CD1c-positive myeloid dendritic cell (primary cell): Measurements from ENCODE around the gene ZNF280C.

Source experiments
- DNase-seq: peaks from one replicate; pipeline ENCODE4 v3.0.0-alpha.2; 2016; ENCODE audit errors: extremely low spot score

The ZNF280C gene

DNA sequence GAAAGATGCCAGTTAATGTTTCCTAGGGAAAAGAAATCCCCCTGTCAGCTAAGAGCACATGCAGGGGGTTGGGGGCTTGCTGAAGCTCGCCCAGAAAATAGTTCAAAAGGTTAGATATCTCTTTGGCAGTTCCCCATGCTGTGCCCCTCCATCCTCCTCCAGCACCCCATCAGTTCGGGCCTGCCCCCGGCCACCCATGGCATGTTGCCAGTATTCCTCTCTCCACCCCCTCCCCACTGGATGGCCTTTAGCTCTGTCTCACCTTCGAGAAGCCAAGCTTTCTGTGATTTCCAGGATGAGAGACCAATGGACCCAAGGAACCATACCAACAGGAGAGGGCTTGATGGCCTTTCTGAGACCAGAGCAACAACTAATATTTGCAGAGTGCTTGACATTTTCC, 91.8 kb downstream of the ZNF280C start:
- DNase-seq = no peak

DNA sequence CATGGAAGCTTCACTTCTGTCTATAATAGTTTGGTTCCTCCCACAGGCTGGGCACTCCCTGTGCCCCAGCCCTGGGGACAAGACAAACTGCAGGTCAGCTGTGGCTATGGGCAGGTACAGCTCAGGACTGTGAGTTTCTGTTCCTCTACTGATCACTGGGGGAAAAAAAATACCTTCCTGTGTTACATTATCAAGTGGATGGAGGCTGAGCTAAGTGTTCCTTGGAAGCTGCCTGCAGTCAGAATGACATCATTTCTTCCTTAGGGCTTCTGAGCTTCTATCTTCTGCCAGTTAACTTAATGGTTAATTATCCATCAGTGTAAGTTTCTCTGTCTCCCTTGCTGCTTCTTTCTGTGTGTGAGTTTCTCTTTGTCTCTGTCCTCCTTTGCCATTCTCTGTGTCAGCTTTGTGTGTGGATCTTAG, 92.3 kb downstream of the ZNF280C start:
- peak; percentile 63 for DNase-seq

DNA sequence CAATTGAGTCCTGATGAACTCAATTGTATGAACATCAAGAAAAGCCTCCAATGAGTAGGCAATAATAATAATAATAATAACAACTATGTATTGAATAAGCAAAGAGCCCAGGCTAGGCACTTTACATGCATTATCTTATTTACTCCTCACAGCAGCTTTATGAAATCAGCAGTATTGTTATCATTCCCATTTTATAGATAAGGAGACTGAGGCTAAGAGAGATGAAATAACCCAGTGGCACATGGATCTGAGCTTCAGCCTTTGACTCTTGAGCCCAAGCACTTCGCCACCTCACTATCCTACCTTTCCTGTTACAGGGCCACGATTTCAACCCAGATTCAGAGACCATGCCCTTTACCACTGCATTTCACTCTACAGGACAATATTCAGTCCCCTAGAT, 93.8 kb downstream of the ZNF280C start:
- DNase-seq = no peak

DNA sequence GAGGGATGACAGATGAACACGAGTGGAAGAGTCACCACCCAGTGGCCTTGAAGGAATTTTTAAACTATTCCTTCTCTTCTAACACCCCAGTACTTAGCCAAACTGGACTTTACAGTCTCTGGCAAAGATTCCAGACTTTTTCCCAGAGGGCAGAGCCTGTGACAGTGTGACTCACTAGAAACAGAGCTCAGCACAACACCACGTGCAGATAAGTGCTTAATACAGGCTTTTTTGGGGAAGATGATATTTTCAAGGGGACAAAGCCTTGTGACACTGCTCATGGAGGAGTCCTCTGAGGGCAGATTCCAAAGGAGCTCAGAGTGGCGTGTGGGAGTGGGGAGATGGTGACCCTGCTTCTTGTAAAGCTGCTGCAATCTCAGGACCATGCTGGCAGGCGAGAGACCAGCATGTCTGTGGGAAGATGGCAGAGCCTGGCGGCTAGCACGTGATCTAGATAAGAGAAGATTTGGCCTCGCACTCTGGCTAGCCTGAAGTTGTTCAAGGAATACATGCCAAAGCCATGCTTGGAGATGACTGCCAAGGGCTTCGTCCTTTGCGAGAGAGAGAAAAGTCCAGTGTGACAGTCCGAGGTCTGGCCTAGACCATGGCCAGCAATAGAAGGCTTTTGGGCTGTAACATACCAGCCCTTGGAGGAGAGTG, 94.5 kb downstream of the ZNF280C start:
- DNase-seq = peak; percentile 64

DNA sequence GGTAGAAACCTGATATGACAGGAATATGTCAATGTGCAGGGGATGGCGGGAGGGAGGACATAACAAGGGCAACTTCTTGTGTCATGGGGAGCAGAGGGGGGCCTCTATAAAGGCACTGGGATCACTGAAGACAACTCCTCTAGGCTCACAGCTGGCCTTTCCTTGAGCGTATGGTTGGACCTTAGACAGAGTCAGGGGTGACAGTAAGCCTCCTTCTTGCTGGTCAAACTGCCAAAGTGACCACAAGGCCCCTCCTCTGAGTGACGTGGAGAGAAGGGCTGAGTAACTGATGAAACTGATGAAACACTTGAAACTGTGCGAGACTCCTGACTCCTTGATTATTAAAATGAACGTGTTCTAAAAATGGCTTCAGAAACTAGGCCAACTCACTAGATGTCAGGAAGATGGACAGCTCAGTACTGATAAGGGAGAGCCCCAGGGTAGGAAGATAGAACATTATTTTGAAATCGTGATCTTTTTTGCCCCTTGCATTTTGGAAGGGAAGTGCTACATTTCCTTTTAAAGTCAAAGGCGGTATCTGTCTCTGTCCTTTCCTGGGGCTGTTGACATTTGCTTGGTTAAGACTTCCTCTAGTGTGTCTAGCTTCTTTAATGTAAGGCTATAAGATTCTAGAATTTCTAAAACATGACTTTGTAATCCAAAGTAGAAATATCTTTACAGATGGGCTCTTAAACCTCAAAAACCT, 95.4 kb downstream of the ZNF280C start:
- DNase-seq = peak; percentile 71

DNA sequence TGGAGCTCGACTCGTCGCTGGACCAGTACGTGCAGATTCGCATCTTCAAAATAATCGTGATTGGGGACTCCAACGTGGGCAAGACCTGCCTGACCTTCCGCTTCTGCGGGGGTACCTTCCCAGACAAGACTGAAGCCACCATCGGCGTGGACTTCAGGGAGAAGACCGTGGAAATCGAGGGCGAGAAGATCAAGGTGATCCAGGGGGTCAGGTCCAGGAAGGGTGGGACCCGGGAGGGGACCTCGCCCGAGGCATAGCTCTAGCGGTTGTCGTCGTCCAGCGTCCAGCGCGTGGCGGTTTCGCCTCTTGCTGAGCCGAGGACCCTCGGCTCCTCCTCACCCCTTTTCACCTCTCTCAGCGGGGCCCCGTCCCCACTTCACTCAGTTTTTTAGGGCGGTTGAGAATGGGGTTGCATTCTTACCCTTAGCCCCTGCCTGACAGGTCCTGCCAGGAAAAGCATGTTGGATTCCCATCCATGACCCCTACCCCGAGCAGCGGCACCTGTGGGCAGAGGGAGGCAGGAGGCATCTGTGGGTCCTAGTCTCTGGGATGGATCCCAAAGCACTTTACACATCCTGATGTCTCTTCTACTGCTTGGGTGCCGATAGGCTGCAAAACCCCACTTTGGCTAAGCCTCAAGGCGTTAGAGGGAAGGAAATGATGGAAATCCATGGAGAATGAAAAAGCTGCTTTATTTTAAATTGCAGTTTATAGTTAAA, 96.4 kb downstream of the ZNF280C start:
- DNase-seq = no peak

DNA sequence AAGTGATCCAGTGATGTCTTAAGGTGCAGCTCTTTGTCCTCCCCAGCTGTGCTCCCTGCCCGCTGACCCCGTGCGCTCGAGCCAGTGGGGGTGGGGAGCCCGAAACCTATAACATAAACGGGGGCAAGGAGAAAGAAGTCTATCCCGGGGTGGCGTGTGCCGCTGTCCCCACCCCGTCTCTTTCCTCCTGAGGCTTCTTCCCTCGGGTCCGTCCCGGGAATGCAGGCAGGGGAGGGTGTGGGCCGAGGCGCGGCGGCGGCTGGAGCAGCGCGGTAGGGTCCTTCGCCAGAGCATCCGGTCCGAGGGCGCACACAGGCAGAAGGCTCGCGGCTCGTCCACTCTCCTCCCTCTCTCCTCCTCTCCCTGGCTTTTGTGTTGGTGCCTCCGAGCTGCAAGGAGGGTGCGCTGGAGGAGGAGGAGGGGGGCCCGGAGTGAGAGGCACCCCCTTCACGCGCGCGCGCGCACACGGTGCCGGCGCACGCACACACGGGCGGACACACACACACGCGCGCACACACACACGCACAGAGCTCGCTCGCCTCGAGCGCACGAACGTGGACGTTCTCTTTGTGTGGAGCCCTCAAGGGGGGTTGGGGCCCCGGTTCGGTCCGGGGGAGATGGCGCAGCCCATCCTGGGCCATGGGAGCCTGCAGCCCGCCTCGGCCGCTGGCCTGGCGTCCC, 97.1 kb downstream of the ZNF280C start, which contains the start of gene RAB33A:
Gene RAB33A, plus strand, starts transcription at position 517 of the 681 bp plus-strand sequence. Its CDS starts 101 bp downstream, at position 618.
- DNase-seq = peak; percentile 35

DNA sequence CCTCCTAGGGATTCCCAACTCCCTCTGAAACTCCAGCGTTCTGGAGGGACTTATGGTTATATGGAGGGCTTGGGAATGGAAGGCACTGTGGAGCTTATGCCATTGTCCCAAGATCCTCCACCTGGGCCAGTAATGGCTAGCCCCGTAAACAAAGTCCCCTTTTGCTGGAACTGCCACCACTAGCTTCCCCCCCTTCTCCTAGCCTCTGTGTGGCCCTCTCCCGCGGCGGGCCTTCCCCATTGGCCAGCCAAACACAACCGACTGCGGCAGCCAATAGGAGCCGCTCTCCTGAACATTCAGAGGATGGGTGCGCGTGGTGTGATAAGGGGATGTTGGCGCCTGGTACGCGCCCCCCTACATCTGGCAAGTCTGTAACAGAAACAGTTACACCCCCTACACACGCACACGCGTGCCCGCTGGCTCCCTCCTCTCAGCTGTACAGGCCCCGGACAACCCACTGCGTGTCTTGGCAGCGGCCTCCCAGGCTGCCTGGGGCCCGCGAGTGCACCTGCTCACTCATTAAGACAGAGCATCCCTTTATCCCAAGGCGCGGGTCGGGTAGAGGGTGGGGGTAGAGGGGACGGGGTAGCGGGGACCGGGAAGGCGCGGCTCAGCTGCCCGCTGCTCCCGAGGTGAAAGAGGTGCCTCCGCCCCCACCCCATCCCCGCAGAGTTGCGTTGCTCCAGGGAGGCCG, 97.8 kb downstream of the ZNF280C start:
- peak; percentile 50 for DNase-seq

DNA sequence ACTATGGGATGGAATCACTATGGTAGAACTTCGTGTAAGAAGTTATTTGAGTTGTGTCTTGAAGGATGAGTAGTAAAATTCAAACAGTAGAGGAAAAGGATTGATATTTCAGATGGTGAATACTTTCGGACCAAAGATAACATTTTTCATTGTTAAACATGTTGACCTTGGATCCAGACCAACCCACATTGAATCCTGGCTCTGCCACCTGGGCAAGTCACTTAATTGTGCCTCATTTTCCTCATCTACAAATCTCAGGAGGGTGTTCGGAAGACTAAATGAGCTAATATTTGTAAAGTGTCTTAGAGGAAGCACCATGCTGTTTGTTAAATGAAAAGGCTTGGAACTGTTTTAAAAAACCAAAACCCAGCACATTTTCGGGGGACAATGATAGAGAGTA, 101.7 kb downstream of the ZNF280C start:
- DNase-seq = no peak

DNA sequence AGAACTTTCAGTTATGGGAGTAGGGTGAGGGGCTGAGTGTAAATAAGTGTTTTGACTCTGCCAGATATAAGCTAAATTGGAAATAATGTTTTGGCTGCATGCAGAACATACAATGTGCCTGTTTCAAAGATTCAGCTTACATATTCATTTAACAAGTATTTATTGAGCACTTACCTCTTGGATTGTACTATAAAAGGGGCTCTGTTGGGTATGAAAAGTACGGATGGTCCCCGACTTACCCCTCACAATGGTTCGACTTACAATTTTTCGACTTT, 102.3 kb downstream of the ZNF280C start:
- no peak for DNase-seq

DNA sequence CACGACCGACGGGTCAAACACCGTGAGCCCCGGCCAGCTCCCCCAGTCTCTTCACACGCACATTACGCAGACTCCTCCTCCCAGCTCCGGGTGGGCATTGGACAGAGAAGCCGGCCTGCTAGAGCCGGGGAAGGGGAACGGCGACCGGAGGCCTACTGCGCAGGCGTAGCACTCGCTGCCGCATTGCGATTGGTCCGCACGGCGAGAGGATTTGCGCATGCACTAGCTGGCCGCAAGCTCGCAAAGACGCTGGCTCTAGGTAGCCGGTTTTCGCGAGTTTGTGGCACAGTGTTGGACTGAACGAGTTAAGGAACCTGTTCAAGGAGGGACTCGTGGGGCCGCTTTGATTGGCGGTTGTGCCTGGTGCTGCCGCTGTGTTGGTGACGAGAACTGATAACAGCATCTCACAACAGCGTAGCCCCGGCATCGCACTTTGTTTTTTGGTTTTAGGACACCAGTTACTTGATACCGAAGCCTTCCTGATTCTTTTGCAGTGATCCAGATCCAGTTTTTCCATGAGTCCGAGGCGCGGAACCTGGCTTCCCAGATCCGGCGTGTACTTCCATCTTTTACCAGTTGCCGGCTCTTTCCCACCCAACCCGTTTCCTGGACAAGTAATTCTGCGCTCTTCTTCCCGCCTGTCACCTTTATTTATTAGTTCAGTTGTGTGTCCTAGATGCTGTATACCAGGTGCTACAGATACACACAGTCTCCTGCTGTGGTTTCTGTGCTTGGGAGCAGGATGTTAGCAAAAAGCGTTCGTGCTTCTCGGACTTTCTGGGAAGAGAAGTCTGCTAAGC, 102.8 kb downstream of the ZNF280C start, which contains the start of gene AIFM1:
Gene AIFM1, minus strand, starts transcription at position 139 of the 800 bp plus-strand sequence. CDS start 185 bp downstream, outside the sequence.
- DNase-seq = peak; percentile 93

DNA sequence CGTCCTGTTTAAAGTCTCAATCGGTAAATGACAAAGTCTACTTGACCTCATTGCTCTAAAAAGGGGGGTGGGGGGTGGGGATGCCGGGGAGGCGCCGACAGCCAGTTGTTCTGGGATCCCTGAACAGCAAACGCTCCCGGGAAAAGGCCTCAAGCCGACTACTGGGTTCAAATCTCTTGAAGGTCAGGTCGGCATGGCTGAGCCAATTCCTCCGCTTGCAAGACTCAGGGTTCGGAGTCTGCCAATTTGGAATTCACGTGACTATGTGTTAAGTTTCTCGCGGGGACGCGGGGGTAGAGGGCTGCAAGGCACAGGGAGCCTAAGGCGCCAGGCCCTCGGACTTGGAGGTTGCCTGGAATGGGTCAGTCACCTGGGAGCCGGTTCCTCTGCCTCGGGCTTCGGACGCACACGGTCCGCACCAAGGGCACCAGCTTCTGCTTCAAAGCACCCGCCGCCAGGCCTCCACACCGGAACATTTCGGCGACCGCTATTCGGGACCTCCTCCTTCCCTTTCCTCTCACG, 103.5 kb downstream of the ZNF280C start:
- no peak for DNase-seq

DNA sequence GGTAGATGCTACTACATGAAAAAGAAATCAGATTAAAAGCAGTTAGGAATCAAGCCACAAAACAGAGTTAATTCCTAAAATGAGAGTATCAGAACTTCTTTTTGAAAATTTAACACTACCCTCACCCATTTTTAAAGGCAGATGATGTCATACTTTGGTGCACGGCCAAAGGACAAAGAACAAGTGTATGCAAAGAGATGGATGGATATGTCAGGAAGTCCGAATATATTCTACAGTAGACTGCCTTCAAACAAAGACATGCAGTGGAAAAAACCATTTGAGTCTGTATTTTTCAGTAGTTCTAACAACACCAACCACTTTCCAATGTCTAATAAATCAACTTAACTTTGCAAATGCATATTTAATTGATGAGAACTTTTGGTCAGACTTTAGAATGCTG, 105.3 kb downstream of the ZNF280C start:
- no peak for DNase-seq

DNA sequence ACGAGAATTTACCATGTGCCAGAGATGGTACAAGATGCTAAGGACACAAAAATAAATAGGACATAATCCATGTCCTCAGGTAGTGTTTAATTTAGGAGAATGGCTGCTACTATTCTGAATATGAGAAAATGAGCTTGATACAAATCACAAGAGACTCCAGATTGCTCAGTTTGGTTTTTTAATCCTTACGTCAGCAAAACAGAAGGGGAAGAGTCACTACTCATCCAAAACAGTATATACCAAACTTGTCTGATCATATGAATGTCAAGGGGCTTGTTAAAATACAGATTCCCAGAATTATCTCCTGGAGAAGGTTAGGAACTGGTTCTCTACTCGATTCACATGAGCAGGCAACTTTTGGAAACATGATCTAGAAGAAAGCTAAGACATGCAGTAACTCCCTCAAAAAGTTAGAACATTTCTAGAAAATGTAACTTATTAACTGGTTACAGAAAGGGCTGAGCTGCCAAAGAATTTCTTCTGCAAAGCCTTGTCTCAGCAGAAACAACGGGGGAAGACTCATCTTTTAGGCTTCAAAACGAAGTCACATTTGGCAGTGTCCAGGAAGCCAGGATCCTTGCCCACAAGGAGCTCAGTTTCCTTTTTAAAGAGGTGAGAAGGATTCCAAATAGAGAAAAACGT, 106.5 kb downstream of the ZNF280C start:
- no peak for DNase-seq

DNA sequence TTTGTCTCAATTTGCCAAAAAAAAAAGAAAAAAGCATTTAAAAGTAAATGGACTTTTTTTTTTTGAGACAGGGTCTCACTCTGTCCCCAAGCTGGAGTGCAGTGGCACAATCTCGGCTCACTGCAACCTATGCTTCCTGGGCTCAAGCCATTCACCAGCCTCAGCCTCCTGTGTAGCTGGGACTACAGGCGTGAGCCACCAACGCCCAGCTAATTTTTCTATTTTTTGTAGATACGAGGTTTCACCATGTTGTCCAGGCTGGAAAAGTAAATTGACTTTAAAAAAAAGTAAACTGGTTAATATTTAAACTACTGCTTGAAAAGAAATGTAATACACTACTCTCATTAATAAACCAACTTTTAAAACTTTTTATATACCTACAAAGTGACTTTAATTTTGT, 108.9 kb downstream of the ZNF280C start:
- DNase-seq = no peak

DNA sequence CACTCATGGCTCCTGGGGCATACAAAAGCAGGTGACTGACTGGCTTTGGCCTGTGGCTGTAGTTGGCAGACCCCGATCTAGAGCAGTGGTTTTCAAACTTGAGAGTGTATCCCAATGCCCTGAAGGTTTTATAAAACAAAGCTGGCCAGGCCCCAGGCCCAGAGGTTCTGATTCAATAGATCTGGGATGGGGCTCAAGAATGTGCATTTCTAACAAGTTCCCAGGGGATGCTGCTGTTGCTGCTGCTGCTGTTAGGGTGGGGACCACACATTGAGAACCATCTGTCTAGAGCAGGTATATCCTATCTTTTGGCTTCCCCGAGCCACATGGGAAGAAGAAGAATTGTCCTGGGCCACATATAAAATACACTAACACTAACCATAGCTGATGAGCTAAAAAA, 110.4 kb downstream of the ZNF280C start:
- DNase-seq = no peak

DNA sequence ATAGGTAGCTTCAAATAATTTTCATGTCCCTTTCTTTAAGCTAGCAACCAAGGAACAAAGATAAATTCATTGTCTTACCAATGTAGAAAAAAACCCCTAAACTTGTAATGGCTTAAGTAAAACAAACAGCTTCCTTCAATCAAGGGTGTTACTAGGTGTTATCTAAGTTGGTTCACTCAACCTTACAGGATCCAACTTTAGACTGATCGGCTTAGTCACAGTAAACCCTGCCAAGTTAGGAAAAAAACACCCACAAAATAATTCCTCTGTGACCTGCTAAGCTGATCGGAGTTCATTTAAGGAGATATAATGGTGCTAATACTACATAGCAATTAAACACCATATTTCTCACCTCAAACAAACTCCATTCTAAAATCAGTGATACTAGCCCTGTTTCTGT, 113.1 kb downstream of the ZNF280C start:
- DNase-seq = no peak
